OCI-LY3 (cell line): ENCODE data around the gene FAM219A.
"Not testable (repeated sequence)": the region's sequence is repeated elsewhere in the genome, so short reads cannot be mapped to it uniquely, and the experiment has no call there.

Experiments used
- H2AFZ ChIP-seq: fragments of 200-600, 300-600 bp; shearing (Covaris generic); 2 replicates; pipeline ENCODE4 v1.6.0; 2014; ENCODE audit warnings: antibody characterized with exemption, low read depth, low read length
- H3K27ac ChIP-seq: fragments of 200-600, 300-600 bp; sonication (generic); 2 replicates; pipeline ENCODE4 v1.5.1; 2014; ENCODE audit warnings: mild to moderate bottlenecking, low read length, moderate library complexity, mixed read lengths
- H3K27me3 ChIP-seq: fragments of 200-600, 300-600 bp; sonication (generic); 2 replicates; pipeline ENCODE4 v1.6.1; 2014; ENCODE audit warnings: low read depth, low read length, mixed read lengths
- H3K36me3 ChIP-seq: fragments of 200-600, 300-600 bp; sonication (generic); replicated peaks from 2 replicates; pipeline ENCODE3; 2014; ENCODE audit warnings: low read depth, low read length, mixed read lengths
- H3K4me1 ChIP-seq: fragments of 300-600, 200-600 bp; sonication (generic); 2 replicates; pipeline ENCODE4 v1.6.1; 2014; ENCODE audit warnings: low read length, mixed read lengths
- H3K4me2 ChIP-seq: fragments of 200-600, 300-600 bp; sonication (generic); 2 replicates; pipeline ENCODE4 v1.6.1; 2014; ENCODE audit warnings: low read length, mixed read lengths
- H3K4me3 ChIP-seq: fragments of 300-600, 200-600 bp; sonication (generic); 2 replicates; pipeline ENCODE4 v1.5.1; 2014; ENCODE audit warnings: antibody characterized with exemption, mild to moderate bottlenecking, low read length, moderate library complexity
- H3K79me2 ChIP-seq: fragments of 300-600, 200-600 bp; shearing (Covaris generic); 2 replicates; pipeline ENCODE4 v1.6.1; 2014; ENCODE audit warnings: mild to moderate bottlenecking, low read length, mixed read lengths
- H3K9ac ChIP-seq: fragments of 300-600, 200-600 bp; shearing (Covaris generic); 2 replicates; pipeline ENCODE4 v1.6.0; 2014; ENCODE audit warnings: mild to moderate bottlenecking, low read length, moderate library complexity
- H3K9me3 ChIP-seq: fragments of 200-600, 300-600 bp; shearing (Covaris generic); 2 replicates; pipeline ENCODE4 v1.6.1; 2014; ENCODE audit warnings: low read length, mixed read lengths; ENCODE audit not compliant: insufficient read depth
- H4K20me1 ChIP-seq: fragments of 200-600, 300-600 bp; sonication (generic); 2 replicates; pipeline ENCODE4 v1.6.1; 2016; ENCODE audit warnings: low read length, mixed read lengths; ENCODE audit not compliant: insufficient read depth
- CTCF ChIP-seq: fragments of 200-600, 300-600 bp; sonication (generic); IDR thresholded peaks from 2 replicates; pipeline ENCODE4 v1.5.1; 2014; ENCODE audit warnings: antibody characterized with exemption, low read length, low read depth
- EZH2phosphoT487 ChIP-seq: fragments of 200-600 bp; shearing (Covaris generic); IDR thresholded peaks from 2 replicates; pipeline ENCODE4 v1.6.1; 2018; ENCODE audit warnings: antibody characterized with exemption, mixed run types, low read depth

FAM219A gene

GRCh38 chr9:34443533-34443932 lies 14.8 kb downstream of the FAM219A start:
- Histone ChIP-seq H3K4me2 (no peak overlapping the region), H2AFZ (no peak overlapping the region), H3K4me1 (no peaks in the 10 kb centered on the region), H3K9me3 (no peaks in the 10 kb centered on the region), H3K9ac (no peak overlapping the region), H4K20me1 (peaks cover 9% of the 10 kb centered on the region; the same call in 1 of the 2 replicates), H3K79me2 (no peaks in the 10 kb centered on the region), H3K36me3 (no peaks in the 10 kb centered on the region), H3K4me3 (no peak overlapping the region), H3K27me3 (no peaks in the 10 kb centered on the region), H3K27ac (no peak overlapping the region)
- TF ChIP-seq CTCF = no peak

- H3K4me1 ChIP-seq = no peaks in the 10 kb centered on the region
- H3K4me3 ChIP-seq = no peak overlapping the region
- H3K4me2 ChIP-seq = no peak overlapping the region
- H4K20me1 ChIP-seq = peaks cover 9% of the 10 kb centered on the region; the same call in 1 of the 2 replicates
- TF ChIP-seq EZH2phosphoT487 (no peak), CTCF (no peak)
- no peak overlapping the region for H3K9ac ChIP-seq
- H3K79me2 ChIP-seq = no peaks in the 10 kb centered on the region
- H3K27me3 ChIP-seq = no peaks in the 10 kb centered on the region
- no peaks in the 10 kb centered on the region for H3K36me3 ChIP-seq
- no peak overlapping the region for H3K27ac ChIP-seq
- H2AFZ ChIP-seq = no peak overlapping the region
- no peaks in the 10 kb centered on the region for H3K9me3 ChIP-seq
Measured at GRCh38 chr9:34442770-34443169, 15.6 kb downstream of the FAM219A start.

GRCh38 chr9:34440017-34440416 lies 18.4 kb downstream of the FAM219A start:
- Histone ChIP-seq H3K27ac (no peak overlapping the region), H3K4me3 (no peak overlapping the region), H3K9ac (no peak overlapping the region), H3K79me2 (no peaks in the 10 kb centered on the region), H3K27me3 (no peaks in the 10 kb centered on the region), H3K9me3 (no peaks in the 10 kb centered on the region), H3K36me3 (no peaks in the 10 kb centered on the region), H3K4me1 (no peaks in the 10 kb centered on the region), H2AFZ (no peak overlapping the region), H3K4me2 (no peak overlapping the region), H4K20me1 (peaks cover 12% of the 10 kb centered on the region; the same call in 1 of the 2 replicates)
- TF ChIP-seq EZH2phosphoT487 = no peak
- TF ChIP-seq CTCF = no peak

- H3K36me3 ChIP-seq, H3K4me2 ChIP-seq, H3K79me2 ChIP-seq, H2AFZ ChIP-seq, H3K27ac ChIP-seq, H3K9me3 ChIP-seq, H3K9ac ChIP-seq, H3K27me3 ChIP-seq, H3K4me1 ChIP-seq, H3K4me3 ChIP-seq: not testable (repeated sequence)
- H4K20me1 ChIP-seq = peaks cover 12% of the 10 kb centered on the region; the same call in 1 of the 2 replicates
Measured at GRCh38 chr9:34438465-34438864, 19.9 kb downstream of the FAM219A start.

- H3K9me3 ChIP-seq, H3K27ac ChIP-seq, H3K4me2 ChIP-seq, H3K4me1 ChIP-seq, H3K27me3 ChIP-seq, H3K4me3 ChIP-seq, H3K79me2 ChIP-seq, H3K9ac ChIP-seq, H2AFZ ChIP-seq, H3K36me3 ChIP-seq: not testable (repeated sequence)
- peaks cover 12% of the 10 kb centered on the region; the same call in 1 of the 2 replicates for H4K20me1 ChIP-seq
Measured at GRCh38 chr9:34437926-34438307, 20.5 kb downstream of the FAM219A start.
